ENCODE measurements around the gene SPTBN4.
"Not testable (repeated sequence)": the region's sequence is repeated elsewhere in the genome, so short reads cannot be mapped to it uniquely, and the experiment has no call there.

The SPTBN4 gene

GRCh38 chr19:40441719-40442253 is 25.0 kb upstream of the SPTBN4 start:
- no peak for DNase-seq (ENCODE audit: low spot score)

GRCh38 chr19:40442328-40443130 is 24.3 kb upstream of the SPTBN4 start:
- no peak for DNase-seq (ENCODE audit: low spot score)

GRCh38 chr19:40443131-40443999 is 23.4 kb upstream of the SPTBN4 start:
- DNase-seq (ENCODE audit: low spot score), result peak; percentile 97

- peak; percentile 97 for DNase-seq (ENCODE audit: low spot score)
Observed at GRCh38 chr19:40444000-40444824, 22.6 kb upstream of the SPTBN4 start, which contains the start of gene SERTAD3. SERTAD3 (minus strand) TSS chr19:40444335; CDS start chr19:40442080, 2,255 bp downstream.

- DNase-seq (ENCODE audit: low spot score), result no peak
Observed at GRCh38 chr19:40444825-40445312, 21.9 kb upstream of the SPTBN4 start.

GRCh38 chr19:40445780-40446262 is 21.0 kb upstream of the SPTBN4 start:
- DNase-seq (ENCODE audit: low spot score), result no peak

GRCh38 chr19:40446263-40446784 is 20.5 kb upstream of the SPTBN4 start:
- no peak for DNase-seq (ENCODE audit: low spot score)

GRCh38 chr19:40449506-40449905 is 17.3 kb upstream of the SPTBN4 start:
- no peak for DNase-seq (ENCODE audit: low spot score)

GRCh38 chr19:40450664-40451063 is 16.1 kb upstream of the SPTBN4 start:
- no peak for DNase-seq (ENCODE audit: low spot score)

GRCh38 chr19:40452016-40452415 is 14.8 kb upstream of the SPTBN4 start:
- no peak for DNase-seq (ENCODE audit: low spot score)

- no peak for DNase-seq (ENCODE audit: low spot score)
Observed at GRCh38 chr19:40453151-40453735, 13.6 kb upstream of the SPTBN4 start.

- not testable (repeated sequence) for DNase-seq (ENCODE audit: low spot score)
Observed at GRCh38 chr19:40453943-40454342, 12.9 kb upstream of the SPTBN4 start.

GRCh38 chr19:40457048-40457447 is 9.8 kb upstream of the SPTBN4 start:
- DNase-seq (ENCODE audit: low spot score), result no peak

- no peak for DNase-seq (ENCODE audit: low spot score)
Observed at GRCh38 chr19:40457953-40458596, 8.7 kb upstream of the SPTBN4 start.

GRCh38 chr19:40458597-40458974 is 8.2 kb upstream of the SPTBN4 start:
- DNase-seq (ENCODE audit: low spot score), result no peak

GRCh38 chr19:40460185-40460584 is 6.6 kb upstream of the SPTBN4 start:
- DNase-seq (ENCODE audit: low spot score), result no peak

GRCh38 chr19:40461669-40462221 is 5.1 kb upstream of the SPTBN4 start:
- DNase-seq (ENCODE audit: low spot score), result no peak

- DNase-seq (ENCODE audit: low spot score), result not testable (repeated sequence)
Observed at GRCh38 chr19:40463587-40464037, 3.2 kb upstream of the SPTBN4 start.

- DNase-seq (ENCODE audit: low spot score), result peak; percentile 61
Observed at GRCh38 chr19:40464059-40465024, 2.5 kb upstream of the SPTBN4 start.

All from putamen (tissue), 1 donor.